Measurements from ENCODE around the gene LONRF2. TPM values are rescaled to one million over a fixed set of nuclear protein-coding genes. Genes with fewer than 3 reads are reported as not detected.

LONRF2 gene
- total RNA-seq, 1 experiment from 2014 or later, result 9.7 TPM

GRCh38 chr2:100244881-100245605, 77.3 kb downstream of the LONRF2 start:
- H3K4me1 Mint-ChIP-seq (ENCODE audit: low read depth, unreplicated experiment), result no peaks in the 10 kb centered on the region
- BruUV-seq (replicated peaks), result no TSS peak
- no peaks in the 10 kb centered on the region for H3K36me3 Mint-ChIP-seq (ENCODE audit: insufficient read depth, unreplicated experiment)
- no peak for TF ChIP-seq CTCF (IDR thresholded peaks at IDR 0.05; ENCODE audit: unreplicated experiment)
- peaks cover 91% of the 10 kb centered on the region for H3K27me3 Mint-ChIP-seq (ENCODE audit: unreplicated experiment)
- H3K9me3 Mint-ChIP-seq (ENCODE audit: low read depth, unreplicated experiment), result no peaks in the 10 kb centered on the region
- no peak for DNase-seq
- H3K4me3 Mint-ChIP-seq (ENCODE audit: low read depth, unreplicated experiment), result no peak overlapping the region
- CTCF ChIA-PET, result interaction anchor here (1.4 to 1.5 kb wide), 2 partner anchors 686 to 688 kb away, joined by 7 to 8 read pairs; no protein-coding TSS in a partner anchor
- H3K27ac Mint-ChIP-seq (ENCODE audit: unreplicated experiment), result no peak overlapping the region
- intact Hi-C loops (cut with micrococcal nuclease; ENCODE audit: unreplicated experiment), result no loop called here

GRCh38 chr2:100243631-100244030, 78.7 kb downstream of the LONRF2 start:
- no peak for TF ChIP-seq CTCF (IDR thresholded peaks at IDR 0.05; ENCODE audit: unreplicated experiment)
- Mint-ChIP-seq H3K36me3 (ENCODE audit: insufficient read depth, unreplicated experiment) (no peaks in the 10 kb centered on the region), H3K27ac (ENCODE audit: unreplicated experiment) (no peak overlapping the region), H3K27me3 (ENCODE audit: unreplicated experiment) (peaks cover 94% of the 10 kb centered on the region), H3K4me3 (ENCODE audit: low read depth, unreplicated experiment) (no peak overlapping the region), H3K4me1 (ENCODE audit: low read depth, unreplicated experiment) (no peaks in the 10 kb centered on the region), H3K9me3 (ENCODE audit: low read depth, unreplicated experiment) (no peaks in the 10 kb centered on the region)
- no TSS peak for BruUV-seq (replicated peaks)
- DNase-seq, result no peak
- CTCF ChIA-PET, result no interaction called here
- intact Hi-C loops (cut with micrococcal nuclease; ENCODE audit: unreplicated experiment), result loop anchor here (1.0 kb wide), 3 partner anchors 425 to 684 kb away; no protein-coding TSS in a partner anchor

GRCh38 chr2:100242891-100243619, 79.2 kb downstream of the LONRF2 start:
- BruUV-seq (replicated peaks), result no TSS peak
- no peak for TF ChIP-seq CTCF (IDR thresholded peaks at IDR 0.05; ENCODE audit: unreplicated experiment)
- intact Hi-C loops (cut with micrococcal nuclease; ENCODE audit: unreplicated experiment), result loop anchor here (1.0 kb wide), 3 partner anchors 425 to 684 kb away; no protein-coding TSS in a partner anchor
- Mint-ChIP-seq H3K9me3 (ENCODE audit: low read depth, unreplicated experiment) (no peaks in the 10 kb centered on the region), H3K4me1 (ENCODE audit: low read depth, unreplicated experiment) (no peaks in the 10 kb centered on the region), H3K36me3 (ENCODE audit: insufficient read depth, unreplicated experiment) (no peaks in the 10 kb centered on the region), H3K27ac (ENCODE audit: unreplicated experiment) (no peak overlapping the region), H3K4me3 (ENCODE audit: low read depth, unreplicated experiment) (no peak overlapping the region), H3K27me3 (ENCODE audit: unreplicated experiment) (peaks cover 88% of the 10 kb centered on the region)
- CTCF ChIA-PET, result interaction anchor here (1.4 kb wide), 1 partner anchor 684 kb away, joined by 6 read pairs; no protein-coding TSS in a partner anchor
- peak; percentile 75 for DNase-seq

GRCh38 chr2:100242476-100242875, 79.8 kb downstream of the LONRF2 start:
- Mint-ChIP-seq H3K9me3 (ENCODE audit: low read depth, unreplicated experiment) (no peaks in the 10 kb centered on the region), H3K27ac (ENCODE audit: unreplicated experiment) (no peak overlapping the region), H3K36me3 (ENCODE audit: insufficient read depth, unreplicated experiment) (no peaks in the 10 kb centered on the region), H3K27me3 (ENCODE audit: unreplicated experiment) (peaks cover 83% of the 10 kb centered on the region), H3K4me1 (ENCODE audit: low read depth, unreplicated experiment) (no peaks in the 10 kb centered on the region), H3K4me3 (ENCODE audit: low read depth, unreplicated experiment) (no peak overlapping the region)
- no TSS peak for BruUV-seq (replicated peaks)
- DNase-seq, result no peak
- intact Hi-C loops (cut with micrococcal nuclease; ENCODE audit: unreplicated experiment), result no loop called here
- no peak for TF ChIP-seq CTCF (IDR thresholded peaks at IDR 0.05; ENCODE audit: unreplicated experiment)
- CTCF ChIA-PET, result interaction anchor here (0.6 to 1.5 kb wide), 3 partner anchors 346 to 683 kb away, joined by 3 to 6 read pairs (median 4); no protein-coding TSS in a partner anchor
